ENCODE data around the gene RALA. TPM values are rescaled to one million over a fixed set of nuclear protein-coding genes. Genes with fewer than 3 reads are reported as not detected.

RALA gene
- total and polyA plus RNA-seq, 2 of the 13 experiments (the other 11 are each of a cell fraction or from before 2014, with no cell fraction given) = 11.8 to 19.5 TPM

DNA sequence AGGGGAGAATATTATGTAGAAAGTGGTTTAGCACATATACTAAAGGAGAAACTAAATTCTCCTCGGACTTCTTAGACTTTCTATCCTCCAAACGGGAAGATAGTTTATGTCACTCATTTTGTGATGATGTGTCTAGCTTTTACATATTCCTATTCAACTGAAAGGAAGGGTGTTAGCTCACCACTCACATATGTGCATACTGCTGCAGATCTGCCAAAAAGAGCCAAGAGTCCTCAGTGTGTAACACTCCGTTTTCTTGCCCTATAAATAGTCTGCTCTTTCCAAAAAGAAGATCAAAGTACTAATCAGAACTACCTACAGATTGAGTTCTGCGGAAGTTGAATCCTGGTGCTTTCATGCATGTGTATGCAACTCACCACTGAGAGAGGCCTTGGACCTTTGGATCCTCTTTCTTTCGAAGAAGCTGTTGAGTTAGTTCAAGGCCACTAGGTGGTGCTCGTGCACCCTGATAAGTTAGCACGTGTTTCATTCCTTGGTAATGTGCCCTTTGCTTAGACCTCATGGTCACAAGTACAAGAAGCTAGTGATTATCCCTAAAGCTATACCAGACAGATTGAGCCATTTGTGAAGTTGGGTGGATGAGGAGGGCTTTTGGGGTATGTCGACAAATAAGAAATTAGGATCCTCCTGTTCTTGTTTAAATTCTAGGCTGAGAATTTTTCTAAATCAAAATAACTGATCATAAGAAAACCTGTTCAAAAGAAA lies 43.1 kb upstream of the RALA start (continued):
- TF ChIP-seq TSC22D2 (CRISPR knock-in tag; IDR thresholded peaks at IDR 0.05; ENCODE audit: borderline replicate concordance) (0 out of 2 replicates have a peak, but pooled peaks have one; percentile 22), ETV5 (CRISPR knock-in tag; IDR thresholded peaks at IDR 0.05; ENCODE audit: borderline replicate concordance) (peak; percentile 41; the same call in 1 of the 2 replicates), ZFAT (CRISPR knock-in tag; conservative IDR thresholded peaks at IDR 0.05) (no peak), SSRP1 (CRISPR knock-in tag; IDR thresholded peaks at IDR 0.05) (0 out of 2 replicates have a peak, but pooled peaks have one; percentile 73), RCOR2 (CRISPR knock-in tag; IDR thresholded peaks at IDR 0.05) (0 out of 2 replicates have a peak, but pooled peaks have one; percentile 27), HES4 (CRISPR knock-in tag; IDR thresholded peaks at IDR 0.05; ENCODE audit: borderline replicate concordance) (no peak), DR1 (CRISPR knock-in tag; IDR thresholded peaks at IDR 0.05) (no peak), FOSL2 (CRISPR knock-in tag; IDR thresholded peaks at IDR 0.05) (0 out of 2 replicates have a peak, but pooled peaks have one; percentile 37), ZNF781 (CRISPR knock-in tag; IDR thresholded peaks at IDR 0.05; ENCODE audit: borderline replicate concordance, not compliant biosample characterization) (no peak), POGZ (CRISPR knock-in tag; IDR thresholded peaks at IDR 0.05) (no peak), THAP11 (CRISPR knock-in tag; IDR thresholded peaks at IDR 0.05) (peak; percentile 45; the same call in 1 of the 2 replicates), HDAC2 (CRISPR knock-in tag; IDR thresholded peaks at IDR 0.05) (peak; percentile 62; the same call in 1 of the 2 replicates), ZNF577 (CRISPR knock-in tag; IDR thresholded peaks at IDR 0.05; ENCODE audit: borderline replicate concordance, low read depth) (no peak), IRX3 (CRISPR knock-in tag; IDR thresholded peaks at IDR 0.05; ENCODE audit: borderline replicate concordance, low read depth) (no peak), PHF5A (CRISPR knock-in tag; IDR thresholded peaks at IDR 0.05; ENCODE audit: low read depth, unreplicated experiment) (peak; percentile 46), ZNF629 (CRISPR knock-in tag; conservative IDR thresholded peaks at IDR 0.05) (0 out of 2 replicates have a peak, but pooled peaks have one; percentile 12), KAT8 (CRISPR knock-in tag; IDR thresholded peaks at IDR 0.05) (peak; percentile 67; the same call in 1 of the 2 replicates), RELA (CRISPR knock-in tag; IDR thresholded peaks at IDR 0.05) (no peak), ZKSCAN8 (CRISPR knock-in tag; IDR thresholded peaks at IDR 0.05; ENCODE audit: borderline replicate concordance) (no peak), ZNF607 (CRISPR knock-in tag; IDR thresholded peaks at IDR 0.05; ENCODE audit: borderline replicate concordance) (no peak), PAX8 (CRISPR knock-in tag; IDR thresholded peaks at IDR 0.05; ENCODE audit: borderline replicate concordance) (no peak), PAWR (CRISPR knock-in tag; IDR thresholded peaks at IDR 0.05; ENCODE audit: borderline replicate concordance) (no peak), GTF3A (CRISPR knock-in tag; conservative IDR thresholded peaks at IDR 0.05) (no peak)
- TF ChIP-seq, protein P1, sequence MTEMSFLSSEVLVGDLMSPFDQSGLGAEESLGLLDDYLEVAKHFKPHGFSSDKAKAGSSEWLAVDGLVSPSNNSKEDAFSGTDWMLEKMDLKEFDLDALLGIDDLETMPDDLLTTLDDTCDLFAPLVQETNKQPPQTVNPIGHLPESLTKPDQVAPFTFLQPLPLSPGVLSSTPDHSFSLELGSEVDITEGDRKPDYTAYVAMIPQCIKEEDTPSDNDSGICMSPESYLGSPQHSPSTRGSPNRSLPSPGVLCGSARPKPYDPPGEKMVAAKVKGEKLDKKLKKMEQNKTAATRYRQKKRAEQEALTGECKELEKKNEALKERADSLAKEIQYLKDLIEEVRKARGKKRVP (CRISPR knock-in tag; IDR thresholded peaks at IDR 0.05) = no peak
- TF ChIP-seq, protein P2, sequence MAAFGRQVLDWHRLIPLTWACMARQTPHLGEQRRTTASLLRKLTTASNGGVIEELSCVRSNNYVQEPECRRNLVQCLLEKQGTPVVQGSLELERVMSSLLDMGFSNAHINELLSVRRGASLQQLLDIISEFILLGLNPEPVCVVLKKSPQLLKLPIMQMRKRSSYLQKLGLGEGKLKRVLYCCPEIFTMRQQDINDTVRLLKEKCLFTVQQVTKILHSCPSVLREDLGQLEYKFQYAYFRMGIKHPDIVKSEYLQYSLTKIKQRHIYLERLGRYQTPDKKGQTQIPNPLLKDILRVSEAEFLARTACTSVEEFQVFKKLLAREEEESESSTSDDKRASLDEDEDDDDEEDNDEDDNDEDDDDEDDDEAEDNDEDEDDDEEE (CRISPR knock-in tag; IDR thresholded peaks at IDR 0.05) = no peak
- TF ChIP-seq, protein P3, sequence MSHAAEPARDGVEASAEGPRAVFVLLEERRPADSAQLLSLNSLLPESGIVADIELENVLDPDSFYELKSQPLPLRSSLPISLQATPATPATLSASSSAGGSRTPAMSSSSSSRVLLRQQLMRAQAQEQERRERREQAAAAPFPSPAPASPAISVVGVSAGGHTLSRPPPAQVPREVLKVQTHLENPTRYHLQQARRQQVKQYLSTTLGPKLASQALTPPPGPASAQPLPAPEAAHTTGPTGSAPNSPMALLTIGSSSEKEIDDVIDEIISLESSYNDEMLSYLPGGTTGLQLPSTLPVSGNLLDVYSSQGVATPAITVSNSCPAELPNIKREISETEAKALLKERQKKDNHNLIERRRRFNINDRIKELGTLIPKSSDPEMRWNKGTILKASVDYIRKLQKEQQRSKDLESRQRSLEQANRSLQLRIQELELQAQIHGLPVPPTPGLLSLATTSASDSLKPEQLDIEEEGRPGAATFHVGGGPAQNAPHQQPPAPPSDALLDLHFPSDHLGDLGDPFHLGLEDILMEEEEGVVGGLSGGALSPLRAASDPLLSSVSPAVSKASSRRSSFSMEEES (CRISPR knock-in tag; IDR thresholded peaks at IDR 0.05) = peak; percentile 64; the same call in 1 of the 2 replicates
- TF ChIP-seq, protein P4, sequence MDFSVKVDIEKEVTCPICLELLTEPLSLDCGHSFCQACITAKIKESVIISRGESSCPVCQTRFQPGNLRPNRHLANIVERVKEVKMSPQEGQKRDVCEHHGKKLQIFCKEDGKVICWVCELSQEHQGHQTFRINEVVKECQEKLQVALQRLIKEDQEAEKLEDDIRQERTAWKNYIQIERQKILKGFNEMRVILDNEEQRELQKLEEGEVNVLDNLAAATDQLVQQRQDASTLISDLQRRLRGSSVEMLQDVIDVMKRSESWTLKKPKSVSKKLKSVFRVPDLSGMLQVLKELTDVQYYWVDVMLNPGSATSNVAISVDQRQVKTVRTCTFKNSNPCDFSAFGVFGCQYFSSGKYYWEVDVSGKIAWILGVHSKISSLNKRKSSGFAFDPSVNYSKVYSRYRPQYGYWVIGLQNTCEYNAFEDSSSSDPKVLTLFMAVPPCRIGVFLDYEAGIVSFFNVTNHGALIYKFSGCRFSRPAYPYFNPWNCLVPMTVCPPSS (IDR thresholded peaks at IDR 0.05) = no peak
